Pancreas (tissue), 10 donors: ENCODE data around the gene SLC13A2. TPM values are rescaled to one million over a fixed set of nuclear protein-coding genes. Genes with fewer than 3 reads are reported as not detected.

Experiments used
- ATAC-seq, 4 donors: fragments of 200-7000 bp; cut with Tn5 transposase; one replicate each; pipeline versions ENCODE4 v1.8.0 to v1.9.1; 2020; ENCODE audit warnings: mild to moderate bottlenecking in 4 of 4, moderate library complexity in 4 of 4
- DNase-seq, 6 donors: peaks; one replicate each; pipeline ENCODE4 v3.0.0-alpha.2; 2020
- FAIRE-seq: peaks from 2 replicates; lab custom pipeline; 2012; peaks lifted over from hg19 to GRCh38; lab: Jason Lieb, UNC
- H3K27ac ChIP-seq, 4 donors: fragments of 200-600 bp; sonication (generic); 1 replicate in 3 of 4; 2 replicates in 1 of 4; pipeline versions ENCODE4 v1.5.0 to v1.8.0; 2020
- H3K27me3 ChIP-seq, 4 donors: fragments of 200-600 bp; one replicate each; pipeline ENCODE4 v1.8.0; 2021
- H3K36me3 ChIP-seq, 3 donors: fragments of 200-600 bp; sonication (generic) in 1 of 3; one replicate each; pipeline versions ENCODE4 v1.5.0 to v1.8.0; 2020 to 2021
- H3K4me1 ChIP-seq, 3 donors: fragments of 200-600 bp; one replicate each; pipeline ENCODE4 v1.8.0; 2021
- H3K4me3 ChIP-seq, 4 donors: fragments of 200-600 bp; sonication (generic) in 2 of 4; one replicate each; pipeline versions ENCODE4 v1.5.0 to v1.8.0; 2020 to 2021
- H3K9me3 ChIP-seq, 4 donors: fragments of 200-600 bp; one replicate each; pipeline ENCODE4 v1.8.0; 2021
- CTCF ChIP-seq, 4 donors: fragments of 200-600 bp; sonication (generic) in 3 of 4; IDR thresholded peaks; one replicate each; pipeline versions ENCODE4 v1.5.0 to v1.8.0; 2021; ENCODE audit warnings: antibody characterized with exemption in 4 of 4
- WGBS, 2 donors: extraction: QIAGEN DNeasy Blood & Tissue Kit; methylation state at CpG; one replicate each; pipeline ENCODE4 v1.1.7; 2013; 5-methylcytosine and 5-hydroxymethylcytosine counted together
- intact Hi-C, 3 donors: fragments of 100-400 bp; cut with DNase I; formaldehyde crosslinking; loops; one replicate each; pipeline versions ENCODE4 v1.11.1 to v1.14.2; 2022
- polyA plus RNA-seq, 2 donors: library from polyadenylated mRNA; stranded (reverse); fragments of 200-250 nt; gene quantifications; one replicate each; pipeline ENCODE4 v1.2.3, GENCODE V29; 2013
- total RNA-seq, 6 donors: library from RNA; stranded (reverse); fragmentation: NEBNext Ultra II Directional in 4 of 6; extraction: Animal tissue kit (Norgen Biotek cat#: 25700) in 4 of 6; gene quantifications; one replicate each; pipeline versions ENCODE4 v1.2.1 to v1.2.4, GENCODE V29; 2021 to 2023
- donor health status: healthy with polysubstance abuse.
- donor health status: DM: no; HTN: no; CAD: no; lungs with moderate emphysema.
- donor health status: DM: no; HTN: no; CAD: no.
- donor health status: control.
- donor health status: control.
- donor health status: Bipolar disorder and iron deficiency.
- donor health status: DM: yes; HTN: yes; CAD: no.
- donor health status: DM: no; HTN: no; CAD: no.
- donor health status: DM: no; HTN: no; CAD: no.
- donor health status: DM: yes; HTN: yes; CAD: no.

SLC13A2 gene
- total and polyA plus RNA-seq, 8 donors, result 0.04 to 0.42 (median 0.08) TPM; not detected in 4

- no peak overlapping the region for H3K4me3 ChIP-seq
- H3K27me3 ChIP-seq, result no peaks in the 10 kb centered on the region
- H3K4me1 ChIP-seq, result peaks cover 17 to 24% (median 20%) of the 10 kb centered on the region in 3 donors
- ATAC-seq (no peak), FAIRE-seq (no peak), DNase-seq (no peak)
- intact Hi-C loops, result loop anchor here in 1 of 3 donors (10.0 kb wide), 1 partner anchor 115 kb away; the partner anchor contains the start of gene RSKR
- H3K27ac ChIP-seq, result no peak overlapping the region
- no peak for TF ChIP-seq CTCF (IDR thresholded peaks at IDR 0.05)
- H3K9me3 ChIP-seq, result no peaks in the 10 kb centered on the region
- H3K36me3 ChIP-seq, result no peaks in the 10 kb centered on the region
- 71 to 77% methylated on average over 9 of the region's 9 CpGs for WGBS, 2 donors
Observed at GRCh38 chr17:28499684-28500357, 26.4 kb downstream of the SLC13A2 start.

GRCh38 chr17:28500712-28501379, 27.4 kb downstream of the SLC13A2 start:
- ATAC-seq (no peak), DNase-seq (no peak), FAIRE-seq (no peak)
- Histone ChIP-seq H3K4me3 (no peak overlapping the region), H3K27me3 (no peaks in the 10 kb centered on the region), H3K4me1 (peaks cover 17 to 24% (median 20%) of the 10 kb centered on the region in 3 donors), H3K9me3 (no peaks in the 10 kb centered on the region), H3K27ac (no peak overlapping the region), H3K36me3 (no peaks in the 10 kb centered on the region)
- intact Hi-C loops, result no loop called here
- no peak for TF ChIP-seq CTCF (IDR thresholded peaks at IDR 0.05)
- WGBS, 2 donors, result 68 to 70% methylated on average over 13 of the region's 13 CpGs

GRCh38 chr17:28501421-28502284, 28.2 kb downstream of the SLC13A2 start:
- WGBS, 2 donors, result 85 to 86% methylated on average over 3 of the region's 3 CpGs
- no peaks in the 10 kb centered on the region for H3K36me3 ChIP-seq
- DNase-seq (no peak), FAIRE-seq (no peak), ATAC-seq (no peak)
- no peak overlapping the region for H3K27ac ChIP-seq
- TF ChIP-seq CTCF (IDR thresholded peaks at IDR 0.05), result no peak
- H3K9me3 ChIP-seq, result no peaks in the 10 kb centered on the region
- intact Hi-C loops, result no loop called here
- H3K4me1 ChIP-seq, result peaks cover 17 to 21% (median 20%) of the 10 kb centered on the region in 3 donors
- H3K27me3 ChIP-seq, result no peaks in the 10 kb centered on the region
- no peak overlapping the region for H3K4me3 ChIP-seq

- H3K27ac ChIP-seq, result no peak overlapping the region
- no peaks in the 10 kb centered on the region for H3K9me3 ChIP-seq
- no peak for TF ChIP-seq CTCF (IDR thresholded peaks at IDR 0.05)
- peaks cover 2 to 7% (median 3%) of the 10 kb centered on the region in 3 donors for H3K4me1 ChIP-seq
- H3K36me3 ChIP-seq, result no peaks in the 10 kb centered on the region
- H3K27me3 ChIP-seq, result no peaks in the 10 kb centered on the region
- H3K4me3 ChIP-seq, result no peak overlapping the region
- DNase-seq, result no peak
- WGBS, 2 donors, result 84 to 88% methylated on average over 3 of the region's 3 CpGs
- FAIRE-seq, result no peak
- no peak for ATAC-seq
- intact Hi-C loops, result no loop called here
Observed at GRCh38 chr17:28503420-28503819, 30.0 kb downstream of the SLC13A2 start.
